ENCODE measurements around the gene ANXA3. TPM values are rescaled to one million over a fixed set of nuclear protein-coding genes. Genes with fewer than 3 reads are reported as not detected.

The ANXA3 gene
- total RNA-seq, 4 donors from 2014 or later: 14.2 to 49.6 (median 30.4) TPM

DNA sequence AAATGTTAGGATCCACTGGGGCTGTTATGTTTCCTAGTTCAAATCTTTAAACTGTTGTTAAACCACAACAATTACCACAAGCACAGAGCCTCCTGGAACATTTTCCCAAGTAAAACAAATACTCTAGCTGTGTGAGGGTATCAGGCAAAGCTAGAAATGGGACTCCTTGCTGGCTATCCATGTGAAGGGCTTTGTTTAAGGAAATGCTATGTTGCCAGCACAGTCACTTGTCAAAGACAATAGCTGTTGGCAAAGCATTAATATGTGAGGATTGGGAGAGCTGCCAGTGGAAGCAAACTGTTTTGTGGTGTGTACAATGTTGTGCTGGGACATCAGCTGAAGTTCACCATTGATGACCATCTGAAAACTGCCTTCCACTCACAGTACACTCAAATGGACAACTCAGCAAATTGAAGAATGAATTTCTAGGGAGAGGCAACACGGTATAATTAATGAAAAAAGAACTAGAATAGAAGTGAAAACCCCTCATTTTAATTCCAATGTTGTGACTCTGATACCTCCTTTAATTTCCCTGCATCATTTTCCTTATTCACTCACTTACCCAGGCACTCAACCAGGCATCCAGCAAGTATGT lies 100.8 kb downstream of the ANXA3 start:
- Histone ChIP-seq H3K27ac (no peak overlapping the region), H3K36me3 (no peaks in the 10 kb centered on the region), H3K4me3 (no peak overlapping the region), H3K27me3 (no peaks in the 10 kb centered on the region), H3K4me1 (peaks cover 0 to 13% (median under 1%) of the 10 kb centered on the region in 4 donors), H3K9me3 (no peaks in the 10 kb centered on the region)
- intact Hi-C loops (cut with DNase I; ENCODE audit: low total_unique reads): no loop called here
- WGBS, 2 donors (ENCODE audit: low coverage in 1 of 2): 62 to 63% methylated on average over 1 of the region's 1 CpG
- TF ChIP-seq POLR2A (IDR thresholded peaks at IDR 0.05) (no peak), EP300 (IDR thresholded peaks at IDR 0.05; ENCODE audit: low read depth) (no peak), POLR2AphosphoS5 (IDR thresholded peaks at IDR 0.05) (no peak)
- TF ChIP-seq, protein P1, sequence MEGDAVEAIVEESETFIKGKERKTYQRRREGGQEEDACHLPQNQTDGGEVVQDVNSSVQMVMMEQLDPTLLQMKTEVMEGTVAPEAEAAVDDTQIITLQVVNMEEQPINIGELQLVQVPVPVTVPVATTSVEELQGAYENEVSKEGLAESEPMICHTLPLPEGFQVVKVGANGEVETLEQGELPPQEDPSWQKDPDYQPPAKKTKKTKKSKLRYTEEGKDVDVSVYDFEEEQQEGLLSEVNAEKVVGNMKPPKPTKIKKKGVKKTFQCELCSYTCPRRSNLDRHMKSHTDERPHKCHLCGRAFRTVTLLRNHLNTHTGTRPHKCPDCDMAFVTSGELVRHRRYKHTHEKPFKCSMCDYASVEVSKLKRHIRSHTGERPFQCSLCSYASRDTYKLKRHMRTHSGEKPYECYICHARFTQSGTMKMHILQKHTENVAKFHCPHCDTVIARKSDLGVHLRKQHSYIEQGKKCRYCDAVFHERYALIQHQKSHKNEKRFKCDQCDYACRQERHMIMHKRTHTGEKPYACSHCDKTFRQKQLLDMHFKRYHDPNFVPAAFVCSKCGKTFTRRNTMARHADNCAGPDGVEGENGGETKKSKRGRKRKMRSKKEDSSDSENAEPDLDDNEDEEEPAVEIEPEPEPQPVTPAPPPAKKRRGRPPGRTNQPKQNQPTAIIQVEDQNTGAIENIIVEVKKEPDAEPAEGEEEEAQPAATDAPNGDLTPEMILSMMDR (IDR thresholded peaks at IDR 0.05): no peak
- DNase-seq: no peak
- in situ Hi-C loops (cut with MboI; ENCODE audit: low pct_ligation_motif_present in 1 of 4, low pct_unique_long_range_greater_than_20kb in 1 of 4, low sequenced_read_pairs in 3 of 4): no loop called here

DNA sequence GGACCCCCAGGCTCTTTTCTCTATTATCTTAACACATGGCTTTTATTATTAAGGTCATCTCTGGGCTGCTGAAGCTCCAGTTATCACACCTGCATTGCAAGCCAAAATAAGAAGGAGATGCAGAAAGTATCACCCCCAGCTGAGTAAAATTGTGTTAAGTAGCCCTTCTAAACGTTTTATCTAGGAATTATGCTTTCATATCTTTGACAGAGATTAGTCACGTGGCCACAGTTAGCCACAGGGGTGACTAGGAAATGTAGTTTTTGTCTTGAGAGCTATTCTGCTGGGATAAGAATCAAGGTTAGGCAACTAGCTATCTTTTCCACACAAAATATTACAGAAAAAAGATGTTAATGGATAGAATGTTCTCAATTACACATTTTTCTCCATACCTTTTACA lies 102.1 kb downstream of the ANXA3 start:
- H3K4me1 ChIP-seq: peaks cover 0 to 6% (median 0%) of the 10 kb centered on the region in 4 donors
- no peaks in the 10 kb centered on the region for H3K27me3 ChIP-seq
- 29 to 43% methylated on average over 2 of the region's 2 CpGs for WGBS, 2 donors (ENCODE audit: low coverage in 1 of 2)
- TF ChIP-seq, protein P1 (IDR thresholded peaks at IDR 0.05): no peak
- TF ChIP-seq POLR2AphosphoS5 (IDR thresholded peaks at IDR 0.05) (no peak), EP300 (IDR thresholded peaks at IDR 0.05; ENCODE audit: low read depth) (no peak), POLR2A (IDR thresholded peaks at IDR 0.05) (no peak)
- H3K9me3 ChIP-seq: no peaks in the 10 kb centered on the region
- no peak for DNase-seq
- H3K4me3 ChIP-seq: no peak overlapping the region
- H3K27ac ChIP-seq: no peak overlapping the region
- intact Hi-C loops (cut with DNase I; ENCODE audit: low total_unique reads) (no loop called here), in situ Hi-C loops (cut with MboI; ENCODE audit: low pct_ligation_motif_present in 1 of 4, low pct_unique_long_range_greater_than_20kb in 1 of 4, low sequenced_read_pairs in 3 of 4) (no loop called here)
- no peaks in the 10 kb centered on the region for H3K36me3 ChIP-seq

DNA sequence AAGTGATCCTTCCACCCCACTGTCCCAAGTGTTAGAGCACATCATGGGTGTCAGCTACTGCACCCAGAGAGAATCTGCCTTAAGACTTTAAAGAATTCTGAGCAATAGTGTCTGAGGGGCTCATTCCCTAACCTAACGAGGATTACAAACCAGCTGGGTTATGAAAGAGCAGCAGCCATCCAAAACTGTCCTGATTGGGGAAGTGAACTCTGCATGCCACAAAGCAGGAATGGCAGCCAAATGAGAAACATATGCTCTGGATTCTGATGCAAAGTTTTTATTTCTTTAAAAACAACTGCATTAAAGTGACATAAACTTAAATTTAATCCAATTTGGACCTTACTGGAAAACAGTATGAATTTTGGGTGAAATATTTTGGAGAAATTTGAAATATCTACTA lies 103.2 kb downstream of the ANXA3 start:
- DNase-seq: no peak
- Histone ChIP-seq H3K4me3 (no peak overlapping the region), H3K36me3 (no peaks in the 10 kb centered on the region), H3K9me3 (no peaks in the 10 kb centered on the region), H3K27me3 (no peaks in the 10 kb centered on the region), H3K4me1 (peaks cover 0 to 8% (median under 1%) of the 10 kb centered on the region in 4 donors), H3K27ac (no peak overlapping the region)
- intact Hi-C loops (cut with DNase I; ENCODE audit: low total_unique reads) (no loop called here), in situ Hi-C loops (cut with MboI; ENCODE audit: low pct_ligation_motif_present in 1 of 4, low pct_unique_long_range_greater_than_20kb in 1 of 4, low sequenced_read_pairs in 3 of 4) (no loop called here)
- 57% methylated on average over 1 of the region's 1 CpG; no CpG with 5 or more reads in 1 of the 2 donors for WGBS, 2 donors (ENCODE audit: low coverage in 1 of 2)
- TF ChIP-seq POLR2AphosphoS5 (IDR thresholded peaks at IDR 0.05) (no peak), POLR2A (IDR thresholded peaks at IDR 0.05) (no peak), EP300 (IDR thresholded peaks at IDR 0.05; ENCODE audit: low read depth) (no peak)
- TF ChIP-seq, protein P1 (IDR thresholded peaks at IDR 0.05): no peak

DNA sequence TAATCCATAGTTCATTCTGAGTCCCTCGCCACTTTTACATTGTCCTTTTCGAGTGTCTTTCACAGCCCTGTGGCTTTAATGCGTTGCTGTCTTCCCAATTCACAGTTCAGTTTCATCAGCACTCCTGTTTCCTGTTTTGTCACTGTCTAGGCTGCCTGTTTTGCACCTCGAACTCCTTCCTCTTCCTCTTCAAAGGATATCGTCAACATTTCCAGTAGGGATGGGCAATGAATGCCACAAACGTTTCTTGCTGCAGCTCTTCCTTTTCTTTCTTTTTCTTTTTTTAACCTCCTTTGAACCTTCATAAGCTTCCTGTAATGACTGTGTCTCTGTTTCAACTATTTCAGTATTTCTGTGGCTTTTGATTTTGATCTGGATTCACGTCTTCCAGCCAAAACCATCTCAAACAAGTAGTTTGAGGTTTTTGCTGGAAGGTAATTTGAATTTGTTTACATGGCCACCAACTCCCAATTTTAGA lies 105.4 kb downstream of the ANXA3 start:
- Histone ChIP-seq H3K4me1 (peaks cover 0 to 30% (median 7%) of the 10 kb centered on the region in 4 donors), H3K9me3 (no peaks in the 10 kb centered on the region), H3K27me3 (no peaks in the 10 kb centered on the region), H3K36me3 (no peaks in the 10 kb centered on the region), H3K27ac (peak overlapping the region; percentile 5 to 39 (median 24)), H3K4me3 (no peak overlapping the region)
- 49 to 60% methylated on average over 7 of the region's 7 CpGs for WGBS, 2 donors (ENCODE audit: low coverage in 1 of 2)
- DNase-seq: no peak
- in situ Hi-C loops (cut with MboI; ENCODE audit: low pct_ligation_motif_present in 1 of 4, low pct_unique_long_range_greater_than_20kb in 1 of 4, low sequenced_read_pairs in 3 of 4) (no loop called here), intact Hi-C loops (cut with DNase I; ENCODE audit: low total_unique reads) (no loop called here)
- no peak for TF ChIP-seq EP300 (IDR thresholded peaks at IDR 0.05; ENCODE audit: low read depth)
- TF ChIP-seq, protein P1 (IDR thresholded peaks at IDR 0.05): no peak
- no peak for TF ChIP-seq POLR2A (IDR thresholded peaks at IDR 0.05)
- no peak for TF ChIP-seq POLR2AphosphoS5 (IDR thresholded peaks at IDR 0.05)

Data from transverse colon (tissue), 4 donors.